ENCODE results near the gene MZT2A.
"Not testable (repeated sequence)": the region's sequence is repeated elsewhere in the genome, so short reads cannot be mapped to it uniquely, and the experiment has no call there.

The MZT2A gene

DNA sequence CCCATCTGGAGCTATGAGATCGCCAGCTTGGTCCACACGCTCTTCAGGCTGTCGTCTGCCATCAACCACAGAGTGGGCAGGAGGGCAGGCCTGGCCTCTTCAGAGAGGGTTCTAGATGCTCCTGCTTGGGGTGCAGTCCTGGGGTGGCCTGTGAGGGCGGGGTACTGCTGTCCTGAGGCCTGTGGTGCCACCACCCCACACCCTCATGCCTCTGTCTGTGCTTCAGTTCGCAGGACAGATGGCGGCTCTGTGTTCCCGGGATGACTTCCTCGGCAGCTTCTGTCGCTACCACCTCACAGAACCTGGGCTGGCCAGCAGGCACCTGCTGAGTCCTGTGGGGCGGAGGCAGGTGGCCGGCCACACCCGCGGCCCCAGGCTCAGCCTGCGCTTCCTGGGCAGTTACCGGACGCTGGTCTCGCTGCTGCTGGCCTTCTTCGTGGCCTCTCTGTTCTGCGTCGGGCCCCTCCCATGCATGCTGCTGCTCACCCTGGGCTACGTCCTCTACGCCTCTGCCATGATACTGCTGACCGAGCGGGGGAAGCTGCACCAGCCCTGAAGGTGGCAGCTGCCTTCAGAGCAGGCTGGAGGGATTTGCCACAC lies 27.8 kb upstream of the MZT2A start:
- not testable (repeated sequence) for H3K36me3 ChIP-seq (ENCODE audit: control insufficient read depth, insufficient read depth, low read length); H3K4me1 ChIP-seq (ENCODE audit: control insufficient read depth, insufficient read depth, low read length); H3K27ac ChIP-seq (ENCODE audit: insufficient read depth, low read depth, low read length, poor library complexity, severe bottlenecking); H3K4me3 ChIP-seq (ENCODE audit: insufficient read depth, low read depth, low read length); H3K27me3 ChIP-seq (ENCODE audit: control insufficient read depth, insufficient read depth, low read length, poor library complexity, severe bottlenecking); H3K9me3 ChIP-seq (ENCODE audit: control insufficient read depth, low read length)
- 92 to 96% methylated on average over 24 of the region's 24 CpGs for WGBS, 2 experiments

DNA sequence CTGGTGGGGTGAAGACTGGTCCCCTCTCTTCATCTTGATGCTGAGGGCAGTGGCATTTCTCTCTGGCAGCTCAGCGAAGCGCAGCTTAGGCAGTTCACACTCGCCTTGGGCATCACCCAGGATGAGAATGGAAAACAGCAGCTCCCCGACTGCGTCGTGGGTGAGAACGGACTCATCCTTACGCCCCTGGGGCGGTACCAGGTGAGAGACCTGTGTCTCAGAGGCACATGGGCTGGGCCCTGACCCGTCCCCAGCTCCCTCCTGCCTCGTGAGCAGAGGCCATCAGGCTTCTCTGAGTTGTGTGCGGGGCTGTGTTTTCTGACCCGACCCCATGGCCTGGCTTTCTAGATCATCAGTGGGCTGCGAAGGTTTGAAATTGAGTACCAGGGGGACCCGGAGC lies 27.3 kb upstream of the MZT2A start:
- H3K9me3 ChIP-seq (ENCODE audit: control insufficient read depth, low read length): no peaks in the 10 kb centered on the region
- no peak overlapping the region for H3K27ac ChIP-seq (ENCODE audit: insufficient read depth, low read depth, low read length, poor library complexity, severe bottlenecking)
- WGBS, 2 experiments: 95 to 97% methylated on average over 15 of the region's 15 CpGs
- H3K4me3 ChIP-seq (ENCODE audit: insufficient read depth, low read depth, low read length): no peak overlapping the region
- no peaks in the 10 kb centered on the region for H3K27me3 ChIP-seq (ENCODE audit: control insufficient read depth, insufficient read depth, low read length, poor library complexity, severe bottlenecking)
- peaks cover 5% of the 10 kb centered on the region for H3K36me3 ChIP-seq (ENCODE audit: control insufficient read depth, insufficient read depth, low read length)
- H3K4me1 ChIP-seq (ENCODE audit: control insufficient read depth, insufficient read depth, low read length): no peaks in the 10 kb centered on the region

DNA sequence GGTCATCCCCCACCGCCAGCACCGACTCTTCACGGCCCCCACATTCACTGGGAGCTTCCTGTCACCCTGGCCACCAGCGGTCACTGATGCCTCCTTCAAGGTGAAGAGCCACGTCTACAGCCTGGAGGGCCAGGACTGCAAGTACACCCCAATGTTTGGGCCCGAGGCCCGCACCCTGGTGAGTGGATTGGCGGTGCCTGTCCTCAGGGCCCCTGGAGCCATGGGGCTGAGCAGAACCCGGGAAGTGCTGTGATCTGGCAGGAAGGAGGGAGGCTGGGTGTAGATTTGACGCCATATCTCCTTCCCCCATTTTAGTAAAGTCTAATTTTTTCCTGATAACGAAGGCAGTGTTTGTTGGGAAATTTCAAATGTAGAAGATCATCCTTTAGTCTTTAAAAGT lies 26.3 kb upstream of the MZT2A start:
- not testable (repeated sequence) for H3K4me1 ChIP-seq (ENCODE audit: control insufficient read depth, insufficient read depth, low read length); H3K27me3 ChIP-seq (ENCODE audit: control insufficient read depth, insufficient read depth, low read length, poor library complexity, severe bottlenecking); H3K27ac ChIP-seq (ENCODE audit: insufficient read depth, low read depth, low read length, poor library complexity, severe bottlenecking); H3K36me3 ChIP-seq (ENCODE audit: control insufficient read depth, insufficient read depth, low read length); H3K4me3 ChIP-seq (ENCODE audit: insufficient read depth, low read depth, low read length); H3K9me3 ChIP-seq (ENCODE audit: control insufficient read depth, low read length)
- WGBS, 2 experiments: 92 to 95% methylated on average over 6 to 7 of the region's 11 CpGs

DNA sequence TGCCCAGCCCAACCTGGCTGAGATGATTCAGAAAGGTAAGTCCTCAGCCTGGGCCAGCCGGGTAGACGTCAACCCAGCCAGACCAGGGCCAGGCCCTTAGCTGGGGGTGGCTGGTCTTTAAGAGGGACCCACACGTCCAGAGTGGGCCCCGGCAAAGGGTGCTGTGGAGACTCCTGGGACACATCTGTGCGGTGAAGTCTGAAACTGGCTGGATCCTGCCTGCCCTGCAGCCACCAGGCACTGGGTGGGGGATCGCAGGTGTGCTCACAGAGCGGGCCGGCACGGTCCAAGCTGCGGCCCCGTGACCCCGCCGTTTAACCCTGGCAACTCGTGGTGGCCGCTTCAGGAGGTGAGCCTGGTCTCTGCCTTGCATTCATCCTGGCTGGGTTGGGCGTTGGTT lies 25.7 kb upstream of the MZT2A start:
- H3K9me3 ChIP-seq (ENCODE audit: control insufficient read depth, low read length); H3K4me1 ChIP-seq (ENCODE audit: control insufficient read depth, insufficient read depth, low read length); H3K4me3 ChIP-seq (ENCODE audit: insufficient read depth, low read depth, low read length); H3K27me3 ChIP-seq (ENCODE audit: control insufficient read depth, insufficient read depth, low read length, poor library complexity, severe bottlenecking); H3K27ac ChIP-seq (ENCODE audit: insufficient read depth, low read depth, low read length, poor library complexity, severe bottlenecking); H3K36me3 ChIP-seq (ENCODE audit: control insufficient read depth, insufficient read depth, low read length): not testable (repeated sequence)
- 93% methylated on average over 15 to 16 of the region's 16 CpGs for WGBS, 2 experiments

DNA sequence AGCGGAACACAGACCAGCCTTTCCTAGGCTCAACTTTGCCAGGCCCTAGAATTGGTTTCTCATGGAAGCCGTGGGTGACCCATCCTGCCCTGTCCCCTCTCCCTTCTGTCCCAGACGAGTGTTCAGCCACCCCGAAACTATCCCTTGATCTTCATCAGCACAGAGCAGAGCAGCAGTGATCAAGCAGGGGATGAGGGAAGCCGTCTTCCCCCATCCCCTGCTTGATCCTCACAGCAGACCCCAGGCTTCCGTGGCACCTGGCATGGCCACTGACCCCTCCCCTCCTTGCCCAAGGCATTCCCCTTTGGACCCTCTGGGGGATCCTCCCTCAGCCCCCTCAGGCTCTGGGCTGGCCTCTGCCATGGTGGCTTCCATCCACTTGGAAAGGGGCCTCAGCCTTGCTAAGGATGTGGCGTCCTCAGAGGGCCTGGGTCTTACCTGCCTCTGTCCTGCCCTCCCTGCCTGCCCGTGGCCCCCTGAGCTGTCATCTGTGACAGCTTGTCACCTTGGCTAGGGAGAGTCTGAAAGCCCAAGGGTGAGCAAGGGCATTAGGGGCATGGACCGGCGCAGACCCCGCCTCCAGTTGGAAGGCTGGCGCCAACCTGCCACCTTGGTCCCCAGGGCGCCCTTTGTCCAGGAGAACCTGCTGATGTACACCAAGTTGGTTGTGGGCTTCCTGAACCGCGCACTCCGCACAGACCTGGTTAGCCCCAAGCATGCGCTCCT lies 25.1 kb upstream of the MZT2A start:
- H3K36me3 ChIP-seq (ENCODE audit: control insufficient read depth, insufficient read depth, low read length): peaks cover 5% of the 10 kb centered on the region
- H3K27me3 ChIP-seq (ENCODE audit: control insufficient read depth, insufficient read depth, low read length, poor library complexity, severe bottlenecking): no peaks in the 10 kb centered on the region
- no peaks in the 10 kb centered on the region for H3K4me1 ChIP-seq (ENCODE audit: control insufficient read depth, insufficient read depth, low read length)
- WGBS, 2 experiments: 95% methylated on average over 17 of the region's 17 CpGs
- no peak overlapping the region for H3K27ac ChIP-seq (ENCODE audit: insufficient read depth, low read depth, low read length, poor library complexity, severe bottlenecking)
- no peaks in the 10 kb centered on the region for H3K9me3 ChIP-seq (ENCODE audit: control insufficient read depth, low read length)
- no peak overlapping the region for H3K4me3 ChIP-seq (ENCODE audit: insufficient read depth, low read depth, low read length)

DNA sequence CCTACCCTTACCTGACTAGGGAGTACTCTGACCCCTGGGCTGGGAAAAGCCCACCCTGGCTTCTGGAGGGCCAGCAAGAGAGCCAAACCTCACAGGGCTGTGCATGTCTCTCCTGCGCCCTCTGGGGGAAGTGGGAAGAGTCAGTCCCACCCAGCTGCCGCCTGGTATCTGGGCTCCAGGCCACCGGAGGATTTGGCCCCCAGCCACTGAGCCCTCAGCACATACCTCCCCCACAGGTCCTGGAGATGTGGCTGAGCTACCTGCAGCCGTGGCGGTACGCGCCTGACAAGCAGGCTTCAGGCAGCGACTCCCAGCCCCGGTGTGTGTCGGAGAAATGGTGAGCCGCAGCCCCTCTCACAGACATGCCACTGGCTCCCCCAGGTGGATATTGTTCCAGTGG lies 24.4 kb upstream of the MZT2A start:
- H3K36me3 ChIP-seq (ENCODE audit: control insufficient read depth, insufficient read depth, low read length); H3K4me3 ChIP-seq (ENCODE audit: insufficient read depth, low read depth, low read length); H3K27ac ChIP-seq (ENCODE audit: insufficient read depth, low read depth, low read length, poor library complexity, severe bottlenecking); H3K9me3 ChIP-seq (ENCODE audit: control insufficient read depth, low read length); H3K27me3 ChIP-seq (ENCODE audit: control insufficient read depth, insufficient read depth, low read length, poor library complexity, severe bottlenecking); H3K4me1 ChIP-seq (ENCODE audit: control insufficient read depth, insufficient read depth, low read length): not testable (repeated sequence)
- 90 to 91% methylated on average over 11 of the region's 11 CpGs for WGBS, 2 experiments

DNA sequence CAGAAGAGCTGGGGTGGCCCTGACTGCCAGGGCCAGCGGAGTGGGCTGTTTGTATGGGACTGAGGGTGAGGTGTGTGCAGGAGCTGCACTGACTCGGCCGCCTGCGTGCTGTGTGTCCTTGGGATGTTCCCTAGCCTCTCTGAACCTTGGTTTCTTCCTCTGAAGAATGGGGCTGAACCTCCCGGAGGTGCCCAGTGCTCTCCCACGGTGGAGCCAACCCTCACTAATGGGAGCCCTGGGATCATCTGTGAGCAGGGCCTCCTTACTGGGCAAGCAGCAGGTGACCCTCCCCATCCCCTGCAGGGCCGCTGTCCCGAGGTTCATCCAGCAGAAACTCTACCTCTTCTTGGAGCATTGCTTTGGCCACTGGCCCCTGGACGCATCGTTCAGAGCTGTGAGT lies 23.8 kb upstream of the MZT2A start:
- Histone ChIP-seq H3K27me3 (ENCODE audit: control insufficient read depth, insufficient read depth, low read length, poor library complexity, severe bottlenecking) (no peaks in the 10 kb centered on the region), H3K9me3 (ENCODE audit: control insufficient read depth, low read length) (no peaks in the 10 kb centered on the region), H3K4me1 (ENCODE audit: control insufficient read depth, insufficient read depth, low read length) (no peaks in the 10 kb centered on the region), H3K36me3 (ENCODE audit: control insufficient read depth, insufficient read depth, low read length) (peaks cover 5% of the 10 kb centered on the region), H3K27ac (ENCODE audit: insufficient read depth, low read depth, low read length, poor library complexity, severe bottlenecking) (no peak overlapping the region), H3K4me3 (ENCODE audit: insufficient read depth, low read depth, low read length) (no peak overlapping the region)
- WGBS, 2 experiments: 93 to 94% methylated on average over 9 to 10 of the region's 10 CpGs

DNA sequence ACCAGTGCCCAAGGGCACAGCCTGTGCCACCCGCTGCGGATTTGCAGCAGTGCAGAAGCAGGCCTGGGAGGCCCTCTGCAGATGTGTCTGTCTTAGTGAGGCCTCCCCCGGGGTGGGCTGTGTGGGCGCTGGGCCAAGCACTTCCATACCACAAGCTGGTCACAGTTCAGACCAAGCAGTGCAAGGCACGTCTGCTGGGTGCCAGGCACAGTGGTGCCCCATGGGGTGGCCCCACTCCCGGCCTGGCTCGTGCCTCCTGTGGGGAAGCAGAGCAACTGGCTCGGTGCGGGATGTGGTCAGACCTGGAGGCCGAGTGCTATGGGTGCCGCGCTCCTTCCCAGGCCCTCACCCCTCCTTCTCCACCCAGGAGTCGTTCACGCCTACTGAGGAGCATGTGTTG lies 23.0 kb upstream of the MZT2A start:
- not testable (repeated sequence) for H3K36me3 ChIP-seq (ENCODE audit: control insufficient read depth, insufficient read depth, low read length); H3K4me3 ChIP-seq (ENCODE audit: insufficient read depth, low read depth, low read length); H3K4me1 ChIP-seq (ENCODE audit: control insufficient read depth, insufficient read depth, low read length); H3K27ac ChIP-seq (ENCODE audit: insufficient read depth, low read depth, low read length, poor library complexity, severe bottlenecking); H3K9me3 ChIP-seq (ENCODE audit: control insufficient read depth, low read length); H3K27me3 ChIP-seq (ENCODE audit: control insufficient read depth, insufficient read depth, low read length, poor library complexity, severe bottlenecking)
- WGBS, 2 experiments: 96% methylated on average over 10 of the region's 14 CpGs

DNA sequence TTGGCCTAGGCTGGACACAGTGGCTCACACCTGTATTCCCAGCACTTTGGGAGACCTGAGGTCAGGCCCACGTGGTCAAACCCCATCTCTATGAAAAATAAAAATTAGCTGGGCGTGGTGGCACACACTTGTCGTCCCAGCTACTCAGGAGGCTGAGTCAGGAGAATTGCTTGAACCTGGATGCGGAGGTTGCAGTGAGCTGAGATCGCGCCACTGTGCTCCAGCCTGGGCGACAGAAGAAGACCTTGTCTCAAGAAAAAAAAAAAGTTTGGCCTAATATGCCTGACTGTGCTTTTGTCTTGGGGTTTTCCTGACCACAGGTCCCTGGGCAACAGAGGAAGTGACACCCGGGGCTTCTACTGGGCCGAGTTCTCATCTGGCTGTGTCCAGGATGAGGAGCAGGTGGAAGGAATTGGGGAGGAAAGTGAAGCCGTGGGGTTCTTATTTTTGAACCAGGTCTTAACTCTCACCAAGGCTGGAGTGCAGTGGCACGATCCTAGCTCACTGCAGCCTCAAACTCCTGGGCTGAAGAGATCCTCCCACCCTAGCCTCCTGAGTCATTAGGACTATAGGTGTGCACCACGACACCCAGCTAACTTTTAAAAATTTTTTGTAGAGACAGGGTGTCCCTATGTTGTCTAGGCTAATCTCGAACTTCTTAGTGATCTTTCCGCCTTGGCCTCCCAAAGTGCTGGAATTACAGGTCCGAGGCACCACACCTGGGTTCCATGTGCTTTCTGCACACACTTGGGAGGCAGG lies 22.4 kb upstream of the MZT2A start:
- not testable (repeated sequence) for H3K4me3 ChIP-seq (ENCODE audit: insufficient read depth, low read depth, low read length); H3K36me3 ChIP-seq (ENCODE audit: control insufficient read depth, insufficient read depth, low read length); H3K4me1 ChIP-seq (ENCODE audit: control insufficient read depth, insufficient read depth, low read length); H3K9me3 ChIP-seq (ENCODE audit: control insufficient read depth, low read length); H3K27me3 ChIP-seq (ENCODE audit: control insufficient read depth, insufficient read depth, low read length, poor library complexity, severe bottlenecking); H3K27ac ChIP-seq (ENCODE audit: insufficient read depth, low read depth, low read length, poor library complexity, severe bottlenecking)
- 91 to 95% methylated on average over 15 of the region's 15 CpGs for WGBS, 2 experiments

DNA sequence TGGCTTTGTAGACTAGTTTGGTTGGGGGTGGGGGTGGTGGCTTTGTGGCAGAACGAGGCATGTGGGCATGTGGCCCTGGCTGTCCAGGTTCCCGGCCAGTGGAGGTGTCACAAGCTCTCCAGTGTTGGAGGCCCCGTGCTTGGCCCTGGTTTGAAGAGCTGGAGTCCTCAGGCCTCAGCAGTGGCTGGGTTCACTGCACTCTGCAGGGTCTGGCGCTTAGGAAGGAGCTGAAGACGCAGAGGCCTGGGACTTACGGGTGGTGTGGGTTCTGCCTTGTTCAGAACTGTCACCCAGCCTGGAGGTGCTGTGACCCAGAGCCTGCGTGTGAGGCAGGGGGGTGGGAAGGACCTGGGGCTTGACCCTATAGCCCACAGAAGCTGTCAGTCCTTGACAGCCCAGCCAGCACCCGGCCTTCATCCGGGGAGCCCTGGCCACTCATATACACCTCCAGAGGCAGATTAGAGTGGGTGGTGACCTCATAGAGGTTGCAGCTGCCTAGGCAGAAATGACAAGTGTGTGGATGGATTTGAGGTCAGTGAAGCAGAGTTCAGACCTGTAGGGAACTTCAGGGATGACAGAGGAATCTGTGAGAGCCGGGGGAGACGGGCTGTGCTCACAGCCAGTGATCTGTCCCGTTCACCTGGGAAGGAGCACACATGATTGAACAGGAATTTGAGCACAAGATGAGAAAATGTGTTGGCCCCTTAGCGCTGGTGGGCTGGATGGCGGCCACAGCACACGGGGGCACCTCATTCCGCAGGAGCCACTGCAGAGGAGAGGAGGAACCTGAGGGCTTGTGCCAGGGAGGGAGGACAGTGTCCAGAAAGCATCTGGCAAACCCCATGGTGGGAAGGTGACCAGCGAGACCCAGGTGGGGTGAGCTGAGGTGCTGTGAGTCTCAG lies 20.0 kb upstream of the MZT2A start:
- H3K36me3 ChIP-seq (ENCODE audit: control insufficient read depth, insufficient read depth, low read length); H3K27me3 ChIP-seq (ENCODE audit: control insufficient read depth, insufficient read depth, low read length, poor library complexity, severe bottlenecking); H3K4me1 ChIP-seq (ENCODE audit: control insufficient read depth, insufficient read depth, low read length); H3K27ac ChIP-seq (ENCODE audit: insufficient read depth, low read depth, low read length, poor library complexity, severe bottlenecking); H3K9me3 ChIP-seq (ENCODE audit: control insufficient read depth, low read length); H3K4me3 ChIP-seq (ENCODE audit: insufficient read depth, low read depth, low read length): not testable (repeated sequence)
- 93 to 95% methylated on average over 13 to 14 of the region's 17 CpGs for WGBS, 2 experiments
